GM12878 (cell line): ENCODE results near the gene TCERG1L.

Experiments
- CEBPB ChIP-seq, 2 experiments: fragments of 150-350 bp in 1 of 2; IDR thresholded peaks; 2 replicates each; pipeline ENCODE4 v1.6.1; 2012 to 2014; ENCODE audit warnings: low read depth in 2 of 2, low read length in 2 of 2, borderline replicate concordance in 1 of 2, inconsistent platforms in 1 of 2
- FOS ChIP-seq: IDR thresholded peaks from 3 replicates; pipeline ENCODE4 v1.6.1; 2011; ENCODE audit warnings: borderline replicate concordance; ENCODE audit not compliant: insufficient read length; ENCODE audit errors: extremely low read depth
- GATAD2B ChIP-seq: fragments of 450-650 bp; conservative IDR thresholded peaks from 2 replicates; pipeline ENCODE4 v1.6.1; 2017; ENCODE audit warnings: low read depth, mild to moderate bottlenecking, moderate library complexity
- JUND ChIP-seq: IDR thresholded peaks from 2 replicates; pipeline ENCODE4 v1.6.1; 2012; ENCODE audit warnings: low read depth, mild to moderate bottlenecking, low read length, improper control_type of control experiment, moderate library complexity
- SIN3A ChIP-seq: IDR thresholded peaks from 2 replicates; pipeline ENCODE4 v1.6.1; 2012; ENCODE audit warnings: low read depth, low read length, improper control_type of control experiment
- TAF1 ChIP-seq: IDR thresholded peaks from 2 replicates; pipeline ENCODE4 v1.6.1; 2011; ENCODE audit warnings: mild to moderate bottlenecking, low read depth, low read length, borderline replicate concordance
- TF ChIP-seq, protein P1 (sequence below): fragments of 450-650 bp; IDR thresholded peaks from 2 replicates; pipeline ENCODE4 v1.6.1; 2017; ENCODE audit warnings: mild to moderate bottlenecking, low read depth, inconsistent platforms; ENCODE audit not compliant: poor library complexity, severe bottlenecking
- TF ChIP-seq, protein P2 (sequence below), 3 experiments: IDR thresholded peaks in 2 of 3; conservative IDR thresholded peaks in 1 of 3; 2 replicates each; pipeline ENCODE4 v1.5.1; 2011; ENCODE audit warnings: low read depth in 3 of 3, low read length in 3 of 3, mild to moderate bottlenecking in 3 of 3, control low read depth in 2 of 3, moderate library complexity in 2 of 3, inconsistent platforms in 1 of 3, mixed read lengths in 1 of 3; ENCODE audit not compliant: control insufficient read depth in 2 of 3, insufficient read depth in 1 of 3; ENCODE audit errors: extremely low read depth in 1 of 3
- TF ChIP-seq, protein P3 (sequence below): fragments of 450-650 bp; formaldehyde crosslinking; IDR thresholded peaks from 2 replicates; pipeline ENCODE4 v1.4.0; 2022; ENCODE audit warnings: mild to moderate bottlenecking, moderate library complexity

GRCh38 chr10:131211559-131211958 lies 100.0 kb downstream of the TCERG1L start:
- TF ChIP-seq SIN3A: no peak
- TF ChIP-seq TAF1: no peak
- TF ChIP-seq CEBPB (IDR thresholded peaks at IDR 0.05; ENCODE audit: borderline replicate concordance in 1 of 2, low read depth in 2 of 2, low read length in 2 of 2): no peak
- TF ChIP-seq, protein P1, sequence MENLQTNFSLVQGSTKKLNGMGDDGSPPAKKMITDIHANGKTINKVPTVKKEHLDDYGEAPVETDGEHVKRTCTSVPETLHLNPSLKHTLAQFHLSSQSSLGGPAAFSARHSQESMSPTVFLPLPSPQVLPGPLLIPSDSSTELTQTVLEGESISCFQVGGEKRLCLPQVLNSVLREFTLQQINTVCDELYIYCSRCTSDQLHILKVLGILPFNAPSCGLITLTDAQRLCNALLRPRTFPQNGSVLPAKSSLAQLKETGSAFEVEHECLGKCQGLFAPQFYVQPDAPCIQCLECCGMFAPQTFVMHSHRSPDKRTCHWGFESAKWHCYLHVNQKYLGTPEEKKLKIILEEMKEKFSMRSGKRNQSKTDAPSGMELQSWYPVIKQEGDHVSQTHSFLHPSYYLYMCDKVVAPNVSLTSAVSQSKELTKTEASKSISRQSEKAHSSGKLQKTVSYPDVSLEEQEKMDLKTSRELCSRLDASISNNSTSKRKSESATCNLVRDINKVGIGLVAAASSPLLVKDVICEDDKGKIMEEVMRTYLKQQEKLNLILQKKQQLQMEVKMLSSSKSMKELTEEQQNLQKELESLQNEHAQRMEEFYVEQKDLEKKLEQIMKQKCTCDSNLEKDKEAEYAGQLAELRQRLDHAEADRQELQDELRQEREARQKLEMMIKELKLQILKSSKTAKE: no peak
- TF ChIP-seq, protein P2, sequence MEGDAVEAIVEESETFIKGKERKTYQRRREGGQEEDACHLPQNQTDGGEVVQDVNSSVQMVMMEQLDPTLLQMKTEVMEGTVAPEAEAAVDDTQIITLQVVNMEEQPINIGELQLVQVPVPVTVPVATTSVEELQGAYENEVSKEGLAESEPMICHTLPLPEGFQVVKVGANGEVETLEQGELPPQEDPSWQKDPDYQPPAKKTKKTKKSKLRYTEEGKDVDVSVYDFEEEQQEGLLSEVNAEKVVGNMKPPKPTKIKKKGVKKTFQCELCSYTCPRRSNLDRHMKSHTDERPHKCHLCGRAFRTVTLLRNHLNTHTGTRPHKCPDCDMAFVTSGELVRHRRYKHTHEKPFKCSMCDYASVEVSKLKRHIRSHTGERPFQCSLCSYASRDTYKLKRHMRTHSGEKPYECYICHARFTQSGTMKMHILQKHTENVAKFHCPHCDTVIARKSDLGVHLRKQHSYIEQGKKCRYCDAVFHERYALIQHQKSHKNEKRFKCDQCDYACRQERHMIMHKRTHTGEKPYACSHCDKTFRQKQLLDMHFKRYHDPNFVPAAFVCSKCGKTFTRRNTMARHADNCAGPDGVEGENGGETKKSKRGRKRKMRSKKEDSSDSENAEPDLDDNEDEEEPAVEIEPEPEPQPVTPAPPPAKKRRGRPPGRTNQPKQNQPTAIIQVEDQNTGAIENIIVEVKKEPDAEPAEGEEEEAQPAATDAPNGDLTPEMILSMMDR (IDR thresholded peaks at IDR 0.05 in 2 of 3, conservative IDR thresholded peaks at IDR 0.05 in 1 of 3; ENCODE audit: control insufficient read depth in 2 of 3, extremely low read depth in 1 of 3, insufficient read depth in 1 of 3, low read depth in 3 of 3, low read length in 3 of 3): no peak
- TF ChIP-seq, protein P3, sequence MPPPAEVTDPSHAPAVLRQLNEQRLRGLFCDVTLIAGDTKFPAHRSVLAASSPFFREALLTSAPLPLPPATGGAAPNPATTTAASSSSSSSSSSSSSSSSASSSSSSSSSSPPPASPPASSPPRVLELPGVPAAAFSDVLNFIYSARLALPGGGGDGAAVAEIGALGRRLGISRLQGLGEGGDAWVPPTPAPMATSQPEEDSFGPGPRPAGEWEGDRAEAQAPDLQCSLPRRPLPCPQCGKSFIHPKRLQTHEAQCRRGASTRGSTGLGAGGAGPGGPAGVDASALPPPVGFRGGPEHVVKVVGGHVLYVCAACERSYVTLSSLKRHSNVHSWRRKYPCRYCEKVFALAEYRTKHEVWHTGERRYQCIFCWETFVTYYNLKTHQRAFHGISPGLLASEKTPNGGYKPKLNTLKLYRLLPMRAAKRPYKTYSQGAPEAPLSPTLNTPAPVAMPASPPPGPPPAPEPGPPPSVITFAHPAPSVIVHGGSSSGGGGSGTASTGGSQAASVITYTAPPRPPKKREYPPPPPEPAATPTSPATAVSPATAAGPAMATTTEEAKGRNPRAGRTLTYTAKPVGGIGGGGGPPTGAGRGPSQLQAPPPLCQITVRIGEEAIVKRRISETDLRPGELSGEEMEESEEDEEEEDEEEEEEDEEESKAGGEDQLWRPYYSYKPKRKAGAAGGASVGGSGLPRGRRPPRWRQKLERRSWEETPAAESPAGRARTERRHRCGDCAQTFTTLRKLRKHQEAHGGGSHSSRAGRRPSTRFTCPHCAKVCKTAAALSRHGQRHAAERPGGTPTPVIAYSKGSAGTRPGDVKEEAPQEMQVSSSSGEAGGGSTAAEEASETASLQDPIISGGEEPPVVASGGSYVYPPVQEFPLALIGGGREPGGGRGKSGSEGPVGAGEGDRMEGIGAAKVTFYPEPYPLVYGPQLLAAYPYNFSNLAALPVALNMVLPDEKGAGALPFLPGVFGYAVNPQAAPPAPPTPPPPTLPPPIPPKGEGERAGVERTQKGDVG (CRISPR knock-in tag): no peak
- no peak for TF ChIP-seq JUND
- TF ChIP-seq GATAD2B: no peak
- TF ChIP-seq FOS: no peak
